Prostate gland (tissue), 2 donors: Measurements from ENCODE around the gene MUC5AC.

ENCODE experiments used
- POLR2A ChIP-seq: fragments of 450-650 bp; IDR thresholded peaks from one replicate; pipeline ENCODE4 v1.6.1; 2016; ENCODE audit warnings: antibody characterized with exemption, mild to moderate bottlenecking
- POLR2AphosphoS5 ChIP-seq: sonication (generic); formaldehyde crosslinking; IDR thresholded peaks from one replicate; pipeline ENCODE4 v1.6.1; 2017; ENCODE audit warnings: antibody characterized with exemption
- TF ChIP-seq, protein P1 (sequence below), 4 experiments: fragments of 200-600 bp in 2 of 4; fragments of 450-650 bp in 2 of 4; sonication (generic) in 2 of 4; IDR thresholded peaks; 1 replicate in 3 of 4; 2 replicates in 1 of 4; pipeline ENCODE4 v1.5.1; 2016 to 2019; ENCODE audit warnings: antibody characterized with exemption in 4 of 4, mild to moderate bottlenecking in 2 of 4, moderate library complexity in 2 of 4

DNA sequence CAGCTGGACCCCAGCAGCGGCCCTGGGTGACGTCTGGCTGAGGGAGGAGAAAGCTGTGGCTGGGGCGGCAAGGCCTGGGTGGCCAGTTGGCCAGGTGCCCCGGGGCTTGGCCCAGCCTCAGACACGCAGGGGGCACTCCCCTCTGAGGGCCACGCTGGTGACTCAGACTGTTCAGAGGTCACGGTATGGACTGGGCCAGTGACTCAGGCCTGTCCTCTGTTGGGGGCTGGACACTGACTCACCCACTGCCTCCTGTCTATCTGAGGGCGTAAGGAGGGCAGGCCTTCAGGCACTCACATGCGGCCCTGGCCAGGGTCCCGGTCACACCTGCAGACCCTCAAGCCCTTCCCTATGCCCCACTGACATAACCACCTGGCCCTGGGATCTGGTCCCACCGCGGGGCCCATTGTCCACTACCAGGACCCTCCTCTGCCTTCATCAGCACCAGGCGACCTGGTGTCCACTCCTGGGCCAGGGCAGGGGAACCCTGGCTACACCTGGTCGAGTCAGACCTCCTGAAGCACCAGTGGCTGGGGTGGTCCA lies 3.7 kb upstream of the MUC5AC start:
- TF ChIP-seq, protein P1, sequence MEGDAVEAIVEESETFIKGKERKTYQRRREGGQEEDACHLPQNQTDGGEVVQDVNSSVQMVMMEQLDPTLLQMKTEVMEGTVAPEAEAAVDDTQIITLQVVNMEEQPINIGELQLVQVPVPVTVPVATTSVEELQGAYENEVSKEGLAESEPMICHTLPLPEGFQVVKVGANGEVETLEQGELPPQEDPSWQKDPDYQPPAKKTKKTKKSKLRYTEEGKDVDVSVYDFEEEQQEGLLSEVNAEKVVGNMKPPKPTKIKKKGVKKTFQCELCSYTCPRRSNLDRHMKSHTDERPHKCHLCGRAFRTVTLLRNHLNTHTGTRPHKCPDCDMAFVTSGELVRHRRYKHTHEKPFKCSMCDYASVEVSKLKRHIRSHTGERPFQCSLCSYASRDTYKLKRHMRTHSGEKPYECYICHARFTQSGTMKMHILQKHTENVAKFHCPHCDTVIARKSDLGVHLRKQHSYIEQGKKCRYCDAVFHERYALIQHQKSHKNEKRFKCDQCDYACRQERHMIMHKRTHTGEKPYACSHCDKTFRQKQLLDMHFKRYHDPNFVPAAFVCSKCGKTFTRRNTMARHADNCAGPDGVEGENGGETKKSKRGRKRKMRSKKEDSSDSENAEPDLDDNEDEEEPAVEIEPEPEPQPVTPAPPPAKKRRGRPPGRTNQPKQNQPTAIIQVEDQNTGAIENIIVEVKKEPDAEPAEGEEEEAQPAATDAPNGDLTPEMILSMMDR (IDR thresholded peaks at IDR 0.05), result no peak
- TF ChIP-seq POLR2A (no peak), POLR2AphosphoS5 (no peak)
